GM18526 (cell line): Measurements from ENCODE around the gene OR13C4.

ENCODE experiments used
- POLR2A ChIP-seq: IDR thresholded peaks from 3 replicates; pipeline ENCODE4 v1.6.1; 2011; ENCODE audit not compliant: insufficient read length; ENCODE audit errors: extremely low read depth

The OR13C4 gene

DNA sequence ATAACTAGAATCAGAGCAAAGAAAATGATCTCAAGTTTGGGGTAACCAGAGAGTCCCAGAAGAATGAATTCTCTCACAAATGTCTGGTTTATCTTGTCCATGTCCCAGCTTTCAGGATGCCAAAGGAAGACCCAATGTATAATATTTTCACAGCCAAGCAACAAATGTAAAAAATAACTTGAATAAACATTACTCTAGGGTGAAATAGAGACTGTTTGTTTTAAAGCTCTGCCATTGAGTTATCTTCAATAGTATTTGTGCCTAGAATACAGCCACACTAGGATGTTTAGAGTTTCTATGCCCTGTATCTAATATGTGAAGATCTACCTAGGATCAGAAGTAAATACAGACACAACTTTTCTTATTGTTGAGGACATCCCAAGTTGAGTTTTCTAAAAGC, at the start of gene OR13C4:
TSS of gene OR13C4 (minus strand) at position 101 of the 400 bp plus-strand sequence. CDS start at position 101, 0 bp downstream.
- TF ChIP-seq POLR2A, result no peak

DNA sequence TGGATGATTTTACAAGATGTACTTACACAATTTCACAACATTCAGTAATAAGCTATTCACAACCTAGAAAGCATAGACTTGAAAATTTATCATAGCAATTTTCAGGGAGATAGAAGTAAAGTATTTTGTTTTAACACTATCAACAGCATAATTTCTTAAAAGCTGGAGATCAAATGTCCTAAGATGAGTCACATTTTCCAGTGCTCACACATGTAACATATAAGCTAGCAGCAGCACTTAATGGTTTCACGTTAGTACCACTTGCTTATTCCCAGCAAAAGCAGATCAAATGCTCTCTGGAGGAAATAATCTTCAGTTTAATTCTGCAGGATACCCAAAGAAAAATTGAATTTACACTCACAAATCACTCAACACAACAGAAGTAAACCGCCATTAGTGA, 48.4 kb upstream of the OR13C4 start:
- TF ChIP-seq POLR2A, result no peak

DNA sequence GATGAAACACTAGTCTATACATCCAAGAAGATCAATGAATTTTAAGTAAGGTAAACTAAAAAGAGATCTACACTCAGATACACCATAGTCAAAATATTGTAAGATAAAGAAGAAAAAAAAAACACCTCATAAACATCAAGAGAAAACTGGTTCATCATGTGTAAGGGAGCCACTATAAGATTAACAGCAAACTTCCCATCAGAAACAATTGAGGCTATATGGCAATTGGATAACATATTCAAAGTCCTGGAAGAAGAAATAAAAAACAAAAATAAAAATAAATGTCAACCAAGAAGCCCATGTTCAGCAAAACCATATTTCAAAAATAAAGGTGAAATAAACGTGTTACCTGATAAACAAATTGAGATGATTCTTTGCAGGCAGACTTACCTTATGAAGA, 45.6 kb upstream of the OR13C4 start:
- no peak for TF ChIP-seq POLR2A

DNA sequence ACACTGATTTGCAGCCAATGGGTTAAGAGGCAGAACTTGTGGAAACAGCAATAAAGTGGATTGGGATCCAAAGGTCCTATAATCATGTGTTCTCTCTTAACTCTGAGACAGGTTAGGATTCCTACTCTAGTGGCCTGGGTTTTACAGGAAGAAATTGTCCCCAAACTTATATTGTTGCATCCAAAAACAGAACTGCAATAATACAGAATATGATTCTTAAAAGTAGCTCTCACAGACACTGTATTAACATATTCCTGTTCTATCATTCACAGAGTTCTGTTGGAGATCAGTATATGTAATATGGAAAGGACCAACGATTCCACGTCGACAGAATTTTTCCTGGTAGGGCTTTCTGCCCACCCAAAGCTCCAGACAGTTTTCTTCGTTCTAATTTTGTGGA, 41.9 kb upstream of the OR13C4 start, which contains the start of gene OR13C8:
TSS of gene OR13C8 (plus strand) at position 301 of the 400 bp plus-strand sequence. CDS start at position 301, 0 bp downstream.
- TF ChIP-seq POLR2A, result no peak

DNA sequence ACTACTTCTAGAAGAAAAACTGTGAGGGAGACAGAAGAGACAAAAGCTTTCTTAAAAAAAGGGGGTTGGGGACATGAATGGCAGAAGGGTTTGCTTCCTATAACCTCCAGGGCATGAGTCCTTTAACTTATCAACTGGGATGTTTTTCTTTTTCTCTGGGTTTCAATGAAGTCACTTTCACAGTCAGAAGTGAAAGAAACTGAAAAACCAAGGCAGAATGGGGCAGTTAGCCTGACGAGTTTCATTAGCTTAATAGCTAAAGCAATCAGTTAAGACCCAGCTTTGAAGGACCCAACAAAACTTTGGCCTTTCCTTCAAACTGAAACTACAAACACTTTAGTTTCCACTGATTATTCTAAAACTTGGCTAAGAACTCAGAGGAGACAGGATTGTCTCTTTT, 37.3 kb upstream of the OR13C4 start:
- no peak for TF ChIP-seq POLR2A

DNA sequence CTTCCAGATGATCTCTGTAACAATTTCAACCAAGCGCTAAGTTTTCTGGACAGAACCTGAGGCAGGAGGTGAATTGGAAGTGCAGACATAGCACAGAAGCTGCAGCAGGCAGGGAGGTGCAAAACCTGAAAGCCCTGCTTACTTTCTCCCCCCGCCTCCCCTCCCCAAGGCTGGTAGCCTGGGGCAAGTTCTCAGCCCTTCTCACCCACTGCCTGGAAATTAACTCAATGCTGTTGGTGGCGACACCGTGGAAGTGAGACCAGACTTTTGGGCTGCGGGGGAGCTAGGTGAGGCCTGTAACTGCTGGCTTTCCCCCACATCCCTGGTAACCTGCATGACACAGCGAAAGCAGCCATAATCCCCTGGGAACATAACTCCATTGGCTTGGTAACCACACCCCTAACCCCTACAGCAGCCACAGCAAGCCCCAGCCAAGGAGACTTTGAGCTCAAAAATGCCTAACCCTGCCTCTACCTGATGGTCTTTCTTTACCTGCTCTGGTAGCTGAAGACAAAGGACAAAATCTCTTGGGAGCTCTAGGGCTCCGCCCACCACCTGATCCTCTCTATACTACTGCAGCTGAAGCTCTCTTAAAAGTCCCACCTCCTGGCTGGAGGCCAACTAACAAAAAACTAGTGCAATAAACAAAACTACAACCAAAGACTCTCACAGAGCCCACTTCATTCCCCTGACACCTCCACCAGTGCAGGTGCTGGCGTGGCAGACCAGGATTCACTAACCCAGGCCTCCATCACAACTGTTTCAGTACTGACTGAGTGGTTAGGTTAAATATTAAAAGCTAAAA, 30.0 kb upstream of the OR13C4 start:
- TF ChIP-seq POLR2A, result no peak

DNA sequence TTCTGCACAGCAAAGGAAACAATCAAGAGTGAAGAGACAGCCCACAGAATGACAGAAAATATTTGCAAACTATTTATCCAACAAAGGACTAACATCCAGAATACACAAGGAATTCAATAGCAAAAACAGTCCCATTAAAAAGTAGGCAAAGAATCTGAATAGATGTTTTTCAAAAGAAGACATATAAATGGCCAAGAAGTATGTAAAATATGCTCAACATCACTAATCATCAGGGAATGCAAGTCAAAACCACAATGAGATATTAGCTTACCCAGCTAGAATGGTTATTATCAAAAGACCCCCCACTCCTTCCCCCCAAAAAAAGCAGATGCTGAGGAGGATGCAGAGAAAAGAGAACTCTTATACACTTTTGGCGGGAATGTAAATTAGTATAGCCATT, 28.5 kb upstream of the OR13C4 start:
- TF ChIP-seq POLR2A, result no peak

DNA sequence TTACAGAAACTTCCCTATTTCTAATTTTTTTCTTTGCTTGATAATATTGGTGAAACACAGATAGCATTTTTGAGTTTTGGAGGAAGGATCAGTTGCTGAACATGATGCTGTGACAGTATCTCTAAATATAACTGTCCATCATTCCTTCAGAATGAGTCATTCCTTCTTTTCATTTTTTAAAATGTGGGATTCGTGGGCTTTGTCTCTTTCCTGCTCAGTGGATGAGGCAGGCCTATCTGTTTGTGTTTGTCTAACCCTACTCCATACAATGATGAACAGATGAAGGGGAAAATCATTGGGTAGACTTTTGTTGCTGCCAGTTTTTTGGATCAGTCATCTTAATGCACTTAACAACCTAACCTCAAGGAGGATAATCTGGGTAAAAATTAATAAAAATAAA, 26.3 kb upstream of the OR13C4 start:
- TF ChIP-seq POLR2A, result no peak

DNA sequence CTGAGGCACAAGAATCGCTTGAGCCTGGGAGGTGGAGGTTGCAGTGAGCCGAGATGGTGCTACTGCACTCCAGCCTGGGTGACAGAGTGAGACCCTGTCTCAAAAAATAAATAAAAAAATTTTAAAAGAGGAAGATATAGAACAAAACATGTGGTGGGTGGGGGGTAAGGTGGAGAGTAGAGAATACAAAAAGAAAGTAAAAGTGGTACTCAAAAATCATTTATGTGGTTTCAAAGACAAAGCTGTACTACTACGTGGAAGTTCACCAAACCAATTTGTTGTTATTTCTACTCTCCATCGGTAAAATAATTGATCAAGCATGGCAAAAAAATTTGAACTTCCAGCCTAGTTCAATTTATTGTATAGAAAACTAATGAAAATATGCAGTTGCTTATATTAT, 17.6 kb upstream of the OR13C4 start:
- TF ChIP-seq POLR2A, result no peak

DNA sequence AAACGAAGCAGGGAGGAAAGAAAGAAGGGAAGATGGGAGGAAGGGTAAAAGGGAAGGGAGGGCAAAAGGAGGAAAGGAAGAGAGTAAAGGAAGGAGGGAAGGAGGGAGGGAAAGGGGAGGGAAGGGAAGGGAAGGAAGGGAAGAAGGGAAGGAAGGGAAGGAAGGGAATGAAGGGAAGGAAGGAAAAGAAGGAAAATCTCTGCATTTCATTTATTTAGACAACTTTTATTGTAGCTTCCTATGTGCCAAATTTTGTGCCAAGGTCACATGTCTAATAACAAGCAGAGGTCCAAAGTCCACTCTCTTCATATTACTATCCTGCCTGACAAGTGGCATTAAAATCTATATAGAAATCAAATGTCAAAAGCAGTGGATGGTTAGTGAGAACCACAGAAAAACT, 12.3 kb upstream of the OR13C4 start:
- TF ChIP-seq POLR2A, result no peak

DNA sequence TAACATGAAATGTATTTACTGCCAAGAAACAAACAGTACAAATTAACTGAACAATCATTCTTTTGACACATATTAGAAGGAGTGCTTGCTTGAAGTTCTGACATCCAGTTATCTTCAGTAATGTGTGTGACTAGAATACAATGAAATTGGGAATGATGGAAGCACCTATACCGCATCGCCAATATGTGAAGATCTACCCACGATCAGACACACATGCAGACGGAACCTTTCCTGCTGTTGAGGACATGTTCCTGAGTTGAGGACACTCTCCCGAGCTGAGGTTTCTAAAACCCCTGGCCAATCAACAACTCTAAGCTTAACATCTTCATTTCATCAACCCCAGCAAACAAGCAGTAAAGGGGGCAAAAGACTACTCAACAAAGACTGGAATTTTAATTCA, 9.7 kb upstream of the OR13C4 start, which contains the start of gene OR13C3:
TSS of gene OR13C3 (minus strand) at position 101 of the 400 bp plus-strand sequence. CDS start 133 bp downstream, outside the sequence.
- no peak for TF ChIP-seq POLR2A

DNA sequence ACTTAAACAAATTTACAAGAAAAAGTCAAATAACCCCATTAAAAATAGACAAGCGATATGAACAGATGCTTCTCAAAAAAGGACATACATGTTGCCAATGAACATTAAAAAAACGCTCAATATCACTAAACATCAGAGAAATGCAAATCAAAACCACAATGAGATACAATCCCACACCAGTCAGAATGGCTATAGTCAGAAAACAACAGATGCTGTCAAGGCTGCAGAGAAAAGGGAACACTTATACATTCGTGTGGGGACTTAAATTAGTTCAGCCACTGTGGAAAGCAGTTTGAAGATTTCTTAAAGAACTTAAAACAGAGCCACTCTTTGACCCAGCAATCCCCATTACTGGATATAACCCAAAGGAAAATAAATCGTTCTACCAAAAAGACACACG, 12.1 kb downstream of the OR13C4 start:
- TF ChIP-seq POLR2A, result no peak

DNA sequence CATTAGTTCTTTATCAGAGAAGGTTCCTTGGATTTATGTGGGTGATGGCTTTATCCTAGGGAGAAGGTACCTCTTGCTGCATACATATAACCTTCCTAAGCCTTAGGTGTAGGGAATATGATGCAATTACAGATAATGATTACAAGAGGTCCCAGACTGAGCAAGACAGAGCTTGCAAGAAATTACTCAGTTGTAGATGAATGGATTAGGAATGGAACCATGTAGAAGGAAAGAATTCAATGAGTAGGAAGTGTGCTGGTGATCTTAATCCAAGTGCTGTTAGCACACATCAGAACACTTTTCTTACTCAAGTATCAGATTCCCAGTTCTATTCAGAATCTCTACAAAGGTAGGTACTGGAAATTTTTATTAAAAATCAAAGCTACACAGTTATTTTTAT, 20.4 kb downstream of the OR13C4 start:
- no peak for TF ChIP-seq POLR2A

DNA sequence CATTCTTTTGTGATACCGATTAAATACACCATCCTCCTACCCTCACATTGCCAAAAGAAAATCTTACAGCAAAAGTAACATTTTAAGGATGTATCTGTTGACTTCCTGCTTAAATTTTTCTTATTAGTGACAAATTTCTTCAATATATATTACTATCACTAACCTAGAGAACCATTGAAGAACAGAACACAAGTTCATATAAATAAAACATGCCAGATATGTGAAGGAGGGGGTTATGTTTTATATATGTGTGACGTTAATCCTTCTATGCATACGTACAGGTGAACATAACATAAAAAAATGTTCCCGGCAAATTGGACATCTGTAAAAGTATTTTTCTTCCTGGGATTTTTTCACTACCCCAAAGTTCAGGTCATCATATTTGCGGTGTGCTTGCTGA, 23.0 kb downstream of the OR13C4 start, which contains the start of gene OR13F1:
TSS of gene OR13F1 (plus strand) at position 301 of the 400 bp plus-strand sequence. CDS start at position 301, 0 bp downstream.
- TF ChIP-seq POLR2A, result no peak

DNA sequence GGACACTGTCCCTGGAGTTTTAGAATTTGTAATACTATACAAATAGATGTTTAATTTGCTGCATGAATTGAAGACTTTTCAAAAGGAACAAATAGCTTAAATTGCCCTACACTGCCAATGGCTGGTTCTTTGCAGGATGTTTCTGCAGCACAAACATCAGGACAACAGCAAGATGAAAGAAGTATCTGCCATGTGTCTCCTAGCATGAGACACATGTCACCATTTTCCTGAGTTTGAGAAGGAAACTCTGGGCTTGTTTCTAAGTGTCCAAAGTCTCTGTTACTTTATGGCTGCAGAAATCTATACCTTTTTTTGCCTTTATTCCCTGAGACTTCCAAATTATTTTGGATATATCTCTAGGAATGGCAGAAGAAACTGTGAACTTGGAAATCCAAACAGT, 23.6 kb downstream of the OR13C4 start:
- TF ChIP-seq POLR2A, result no peak

DNA sequence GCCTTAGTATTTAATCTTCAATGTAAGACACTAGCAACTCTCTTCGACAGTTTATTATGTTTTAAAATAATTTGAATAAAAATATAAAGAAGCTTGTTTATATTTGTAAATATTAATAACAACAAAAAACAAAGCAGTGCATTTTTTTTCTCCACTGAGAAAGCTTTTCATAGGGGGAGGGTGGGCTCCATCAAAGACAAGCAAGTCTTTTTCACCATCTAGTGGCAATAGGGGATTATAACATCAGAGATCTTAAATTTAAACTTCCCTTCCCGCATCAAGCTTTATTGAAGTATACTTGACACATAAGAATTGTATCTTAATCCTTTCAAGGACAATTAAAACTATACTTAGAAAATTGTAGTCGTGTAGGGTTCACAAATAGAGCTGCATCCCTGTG, 32.2 kb downstream of the OR13C4 start:
- TF ChIP-seq POLR2A, result no peak

DNA sequence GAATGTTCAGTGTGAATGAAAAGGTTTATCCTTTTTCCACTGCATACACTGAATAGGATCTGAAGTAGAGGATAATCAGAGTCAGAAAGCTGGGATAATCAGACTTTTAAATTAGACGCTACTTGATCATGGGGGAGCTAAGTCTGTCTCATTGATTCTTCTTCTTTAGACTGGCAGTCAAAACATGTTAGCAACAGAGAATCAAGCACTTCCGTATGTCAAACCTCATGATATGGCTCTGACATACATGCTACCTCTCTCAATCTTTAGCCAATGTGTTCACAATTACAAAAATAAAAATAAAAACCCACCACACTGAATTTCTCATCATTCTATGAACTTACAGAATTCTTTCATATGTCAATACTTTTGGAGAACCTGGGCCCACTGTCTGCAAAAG, 42.0 kb downstream of the OR13C4 start:
- TF ChIP-seq POLR2A, result no peak

DNA sequence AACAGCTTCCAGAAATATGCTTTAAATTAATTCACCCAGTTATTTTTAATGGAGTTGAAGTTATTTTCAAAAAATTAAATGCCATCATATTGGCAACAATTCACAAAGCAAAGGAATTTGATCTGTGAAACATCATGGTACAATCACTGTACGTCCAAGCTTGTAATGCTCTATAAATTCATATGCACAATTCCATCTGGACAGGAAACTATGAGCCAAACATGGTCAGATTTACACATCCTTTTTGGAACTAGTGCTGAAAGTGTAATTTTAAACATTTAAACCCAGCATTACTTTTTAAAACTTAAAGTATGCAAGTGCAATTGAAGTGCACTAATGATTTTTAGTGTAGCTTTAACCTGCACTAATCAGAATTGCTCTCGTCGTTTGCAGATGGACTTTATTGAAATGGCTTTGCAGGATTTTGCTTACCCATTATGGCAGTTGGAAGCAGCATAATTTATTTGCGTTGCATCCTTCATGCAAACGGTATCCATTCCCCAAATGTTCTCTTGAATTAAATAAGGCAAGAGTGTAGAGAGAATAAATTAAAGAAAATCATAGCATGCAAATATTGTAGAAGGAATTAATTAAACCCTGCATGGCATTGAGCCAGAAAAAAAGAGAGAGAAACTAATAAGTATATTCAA, 44.0 kb downstream of the OR13C4 start:
- no peak for TF ChIP-seq POLR2A
